HPDE6-E6E7 (cell line): Measurements from ENCODE around the gene CFAP251.
"Not testable (repeated sequence)": the region's sequence is repeated elsewhere in the genome, so short reads cannot be mapped to it uniquely, and the experiment has no call there.

ENCODE experiments used
- DNase-seq: peaks from one replicate; pipeline ENCODE4 v3.0.0; 2011; ENCODE audit warnings: missing footprints; ENCODE audit errors: extremely low spot score

Gene CFAP251, protein sequence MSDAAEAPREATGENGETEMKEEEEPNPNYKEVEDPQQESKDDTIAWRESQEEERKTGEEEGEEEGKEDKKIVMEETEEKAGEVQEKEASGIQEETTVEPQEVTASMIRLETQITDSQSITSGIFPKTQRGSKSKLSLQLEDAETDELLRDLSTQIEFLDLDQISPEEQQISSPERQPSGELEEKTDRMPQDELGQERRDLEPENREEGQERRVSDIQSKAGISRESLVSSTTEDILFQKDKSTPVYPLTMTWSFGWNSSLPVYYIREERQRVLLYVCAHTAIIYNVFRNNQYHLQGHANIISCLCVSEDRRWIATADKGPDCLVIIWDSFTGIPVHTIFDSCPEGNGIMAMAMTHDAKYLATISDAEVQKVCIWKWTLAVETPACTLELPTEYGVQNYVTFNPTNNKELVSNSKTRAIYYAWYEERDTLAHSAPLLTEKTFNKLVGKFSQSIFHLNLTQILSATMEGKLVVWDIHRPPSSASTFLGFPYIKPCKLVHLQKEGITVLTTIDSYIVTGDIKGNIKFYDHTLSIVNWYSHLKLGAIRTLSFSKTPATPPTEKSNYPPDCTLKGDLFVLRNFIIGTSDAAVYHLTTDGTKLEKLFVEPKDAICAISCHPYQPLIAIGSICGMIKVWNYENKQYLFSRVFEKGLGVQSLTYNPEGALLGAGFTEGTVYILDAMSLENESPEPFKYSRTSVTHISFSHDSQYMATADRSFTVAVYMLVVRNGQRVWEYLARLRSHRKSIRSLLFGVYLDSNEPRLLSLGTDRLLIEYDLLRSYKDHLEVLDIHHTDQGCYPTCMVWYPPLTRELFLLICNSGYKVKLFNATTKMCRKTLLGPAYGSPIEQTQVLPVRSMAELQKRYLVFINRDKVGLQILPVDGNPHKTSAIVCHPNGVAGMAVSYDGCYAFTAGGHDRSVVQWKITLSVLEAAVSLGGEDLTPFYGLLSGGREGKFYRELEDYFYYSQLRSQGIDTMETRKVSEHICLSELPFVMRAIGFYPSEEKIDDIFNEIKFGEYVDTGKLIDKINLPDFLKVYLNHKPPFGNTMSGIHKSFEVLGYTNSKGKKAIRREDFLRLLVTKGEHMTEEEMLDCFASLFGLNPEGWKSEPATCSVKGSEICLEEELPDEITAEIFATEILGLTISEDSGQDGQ

DNA sequence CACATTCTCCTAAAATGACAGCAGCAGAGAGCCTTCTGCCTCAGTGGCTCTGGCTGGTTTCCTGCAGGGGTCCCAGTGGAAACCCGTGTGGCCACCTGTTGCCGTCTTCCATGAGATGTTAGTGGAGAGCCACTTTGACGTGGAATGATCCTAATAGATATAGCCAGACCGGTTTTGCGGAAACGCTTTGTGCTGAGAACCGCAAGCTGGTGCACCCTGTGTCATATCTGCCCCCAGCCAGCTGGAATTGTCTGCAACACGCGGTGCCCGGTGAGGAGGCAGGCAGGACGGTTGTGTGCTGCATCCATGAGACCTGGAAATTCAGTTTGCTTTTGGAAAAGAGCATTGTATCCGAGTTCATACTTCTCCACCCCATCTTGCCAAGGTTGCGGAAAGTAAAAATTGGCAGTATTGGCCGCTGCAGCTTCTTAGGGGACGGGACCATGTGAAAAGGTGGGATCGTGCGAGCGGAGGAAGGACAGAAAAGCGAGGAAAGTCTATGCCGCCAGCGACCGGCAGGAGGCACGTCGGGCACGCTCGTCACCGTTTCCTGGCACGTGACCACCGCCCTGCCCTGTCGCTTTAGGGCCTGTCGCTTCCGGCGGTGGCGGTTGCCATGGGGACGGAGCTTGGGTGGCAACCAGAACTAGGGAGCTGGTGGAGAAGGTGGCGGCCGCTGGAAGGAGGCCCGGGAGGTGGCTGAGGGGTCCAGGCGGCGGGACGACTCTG, at the start of gene CFAP251:
TSS of gene CFAP251 (plus strand) at position 643 of the 729 bp plus-strand sequence. CDS start 2,714 bp downstream, outside the sequence.
- peak; percentile 67 for DNase-seq

DNA sequence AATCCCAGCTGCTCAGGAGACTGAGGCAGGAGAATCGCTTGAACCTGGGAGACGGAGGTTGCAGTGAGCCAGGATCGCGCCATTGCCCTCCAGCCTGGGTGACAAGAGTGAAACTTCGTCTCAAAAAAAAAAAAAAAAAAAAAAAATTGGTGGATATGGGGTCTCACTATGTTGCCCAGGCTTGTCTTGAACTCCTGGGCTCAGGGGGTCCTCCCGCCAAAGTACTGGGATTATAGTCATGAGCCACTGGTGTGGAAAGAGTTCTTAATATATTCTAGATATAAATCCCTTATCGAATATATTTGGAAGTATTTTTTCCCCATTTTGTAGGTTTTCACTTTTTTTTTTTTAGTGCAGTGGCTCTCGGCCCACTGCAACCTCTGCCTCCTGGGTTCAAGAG, 49.2 kb upstream of the CFAP251 start:
- DNase-seq: not testable (repeated sequence)

DNA sequence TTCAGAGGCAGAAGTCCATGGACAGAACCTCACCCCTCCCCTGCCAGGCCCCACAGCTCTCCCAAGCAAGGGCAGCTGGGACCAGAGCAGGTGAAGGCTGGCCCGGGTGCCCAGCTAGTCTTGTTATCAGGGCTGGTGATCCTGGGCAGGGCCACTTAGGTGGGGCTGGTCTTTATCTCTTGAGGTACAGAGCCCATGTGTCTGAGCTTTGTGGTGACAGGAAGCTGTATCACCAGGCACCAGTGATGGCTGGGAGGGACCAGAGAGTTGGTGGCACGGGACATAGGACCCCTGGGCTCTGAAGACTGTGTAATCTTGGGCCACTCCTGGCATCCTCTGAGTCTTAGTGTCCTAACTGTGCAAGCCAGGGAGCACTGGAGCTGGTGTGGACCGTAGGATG, 46.9 kb upstream of the CFAP251 start:
- DNase-seq: no peak

DNA sequence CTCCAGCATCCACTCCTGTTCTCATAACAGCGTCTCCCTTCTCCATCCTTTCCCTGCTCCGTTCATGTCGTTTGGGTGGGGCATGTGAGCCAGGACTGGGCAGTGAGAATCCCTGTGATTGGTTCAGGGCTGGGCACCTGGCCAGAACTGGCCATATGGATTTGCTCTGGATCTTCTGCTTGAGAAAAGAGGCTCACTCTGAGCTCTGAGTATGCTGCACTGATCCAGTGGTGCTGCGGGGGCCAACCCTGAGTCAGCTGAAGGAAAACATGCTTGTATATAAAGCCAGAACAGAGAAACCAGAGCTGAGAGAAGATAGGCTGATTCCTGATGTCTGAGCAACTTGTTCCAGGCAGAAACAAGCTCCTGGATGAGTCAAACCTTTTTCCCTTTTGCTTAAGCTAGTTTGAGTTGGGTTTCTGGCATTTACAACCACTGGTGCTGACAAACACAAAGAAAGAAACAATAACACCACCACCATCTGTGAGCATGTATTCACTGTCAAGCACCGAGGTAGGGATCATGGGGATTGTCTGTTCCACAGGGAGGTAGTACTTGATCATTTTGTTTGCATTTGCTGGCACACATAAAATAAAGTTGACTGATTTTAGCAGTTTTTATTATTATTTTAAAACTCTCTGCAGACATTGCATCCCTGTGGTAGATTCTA, 45.7 kb upstream of the CFAP251 start:
- peak; percentile 52 for DNase-seq

DNA sequence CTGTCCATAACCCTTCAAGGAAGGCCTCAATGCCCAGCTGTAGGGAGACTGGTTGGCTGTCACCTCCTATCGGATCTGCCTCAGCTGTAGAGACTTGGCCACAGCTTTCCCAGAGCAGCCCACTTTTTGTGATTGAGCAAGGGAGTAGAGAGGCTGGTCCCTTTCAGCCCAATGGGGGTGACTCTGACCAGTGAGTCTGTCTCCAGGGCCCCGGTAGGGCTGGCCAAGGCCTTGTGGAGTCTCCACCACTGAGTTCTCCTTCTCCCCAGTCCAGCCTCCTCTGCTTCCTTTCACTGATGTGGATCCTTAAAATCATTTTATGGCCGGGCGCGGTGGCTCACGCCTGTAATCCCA, 45.2 kb upstream of the CFAP251 start:
- DNase-seq: no peak

DNA sequence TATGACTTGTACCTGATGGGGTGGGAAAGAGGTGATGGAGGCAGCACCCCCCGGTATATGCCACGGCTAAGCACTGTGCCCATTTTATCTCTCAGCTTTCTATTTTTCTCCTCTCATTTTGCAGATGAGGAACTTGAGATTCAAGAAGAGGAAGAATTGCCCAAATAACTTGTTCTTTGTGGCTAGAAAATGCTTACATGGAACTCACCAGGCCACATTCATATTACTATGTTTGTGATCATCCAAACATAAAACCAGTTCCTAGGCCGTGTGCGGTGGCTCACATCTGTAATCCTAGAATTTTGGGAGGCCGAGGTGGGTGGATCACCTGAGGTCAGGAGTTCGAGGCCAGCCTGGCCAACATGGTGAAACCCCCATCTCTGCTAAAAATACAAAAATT, 44.3 kb upstream of the CFAP251 start:
- DNase-seq: no peak

DNA sequence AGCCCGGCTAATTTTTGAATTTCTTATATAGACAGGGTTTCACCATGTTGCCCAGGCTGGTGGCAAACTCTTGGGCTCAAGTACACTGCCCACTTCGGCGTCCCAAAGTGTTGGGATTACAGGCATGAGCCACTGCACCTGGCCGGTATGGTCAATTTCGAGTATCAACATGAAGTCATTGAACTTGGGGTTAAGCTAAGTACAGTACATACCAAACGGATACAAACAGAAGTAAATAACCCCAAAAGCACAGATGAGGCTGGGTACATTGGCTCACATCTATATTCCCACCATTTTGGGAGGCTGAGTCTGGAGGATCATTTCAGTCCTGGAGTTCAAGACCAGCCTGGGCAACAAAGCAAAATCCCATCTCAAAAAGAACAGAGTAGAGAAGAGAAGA, 42.8 kb upstream of the CFAP251 start:
- DNase-seq: no peak

DNA sequence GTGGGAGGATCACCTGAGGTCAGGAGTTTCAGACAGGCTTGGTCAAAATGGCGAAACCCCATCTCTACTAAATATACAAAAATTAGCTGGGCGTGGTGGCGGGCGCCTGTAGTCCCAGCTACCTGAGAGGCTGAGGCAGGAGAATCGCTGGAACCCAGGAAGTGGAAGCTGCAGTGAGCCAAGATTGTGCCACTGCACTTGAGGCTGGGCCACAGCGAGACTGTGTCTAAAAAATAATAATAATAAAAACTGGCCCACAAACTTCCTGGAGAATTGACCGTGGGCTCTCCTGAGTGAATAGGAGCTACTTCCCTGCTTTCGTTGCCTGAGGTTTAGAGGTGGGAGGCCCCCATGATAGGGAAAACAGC, 42.3 kb upstream of the CFAP251 start:
- not testable (repeated sequence) for DNase-seq

DNA sequence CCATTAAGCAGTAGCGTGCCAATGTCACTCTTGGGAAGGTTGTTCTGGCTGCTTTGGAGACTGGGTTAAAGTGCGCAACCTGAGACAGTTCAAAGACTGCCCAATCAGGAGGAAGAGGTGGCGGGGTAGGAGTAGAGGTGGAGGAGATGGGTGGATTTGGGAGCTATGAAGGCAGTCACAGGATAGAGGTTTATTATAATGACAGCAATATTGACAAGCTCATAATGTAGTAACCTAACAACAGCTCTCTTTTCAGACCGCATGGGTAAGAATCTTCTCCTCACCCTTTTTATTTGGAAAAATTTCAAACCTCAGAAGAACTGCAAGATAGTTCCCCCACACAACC, 35.1 kb upstream of the CFAP251 start:
- DNase-seq: no peak

DNA sequence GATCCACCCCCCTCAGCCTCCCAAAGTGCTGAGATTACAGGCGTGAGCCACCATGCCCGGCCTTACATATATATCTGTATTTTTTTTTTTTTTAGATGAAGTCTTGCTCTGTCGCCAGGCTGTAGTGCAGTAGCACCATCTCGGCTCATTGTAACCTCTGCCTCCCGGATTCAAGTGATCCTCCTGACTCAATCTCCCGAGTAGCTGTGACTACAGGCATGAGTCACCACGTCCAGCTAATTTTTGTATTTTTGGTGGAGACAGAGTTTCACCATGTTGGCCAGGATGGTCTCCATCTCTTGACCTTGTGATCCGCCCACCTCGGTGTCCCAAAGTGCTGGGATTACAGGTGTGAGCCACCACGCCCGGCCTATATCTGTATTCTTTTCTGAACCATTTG, 33.3 kb upstream of the CFAP251 start:
- DNase-seq: not testable (repeated sequence)

DNA sequence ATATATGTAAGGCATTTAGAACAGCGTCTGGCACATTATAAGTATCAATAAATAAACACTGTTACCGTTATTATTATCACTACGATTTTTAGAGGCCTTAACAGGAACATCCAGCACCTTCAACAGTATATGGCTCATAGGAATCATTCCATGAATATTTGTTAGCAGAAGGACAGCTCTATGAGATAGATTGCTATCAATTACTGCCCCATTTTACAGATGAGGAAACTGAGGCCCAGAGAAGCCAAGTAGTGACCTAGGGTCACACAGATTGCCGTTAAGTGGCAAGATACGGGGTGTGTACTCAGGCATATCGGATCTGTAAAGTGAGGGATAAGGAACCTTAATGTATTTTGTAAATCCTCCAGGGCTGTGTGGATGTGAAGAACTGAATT, 30.3 kb upstream of the CFAP251 start:
- DNase-seq: no peak

DNA sequence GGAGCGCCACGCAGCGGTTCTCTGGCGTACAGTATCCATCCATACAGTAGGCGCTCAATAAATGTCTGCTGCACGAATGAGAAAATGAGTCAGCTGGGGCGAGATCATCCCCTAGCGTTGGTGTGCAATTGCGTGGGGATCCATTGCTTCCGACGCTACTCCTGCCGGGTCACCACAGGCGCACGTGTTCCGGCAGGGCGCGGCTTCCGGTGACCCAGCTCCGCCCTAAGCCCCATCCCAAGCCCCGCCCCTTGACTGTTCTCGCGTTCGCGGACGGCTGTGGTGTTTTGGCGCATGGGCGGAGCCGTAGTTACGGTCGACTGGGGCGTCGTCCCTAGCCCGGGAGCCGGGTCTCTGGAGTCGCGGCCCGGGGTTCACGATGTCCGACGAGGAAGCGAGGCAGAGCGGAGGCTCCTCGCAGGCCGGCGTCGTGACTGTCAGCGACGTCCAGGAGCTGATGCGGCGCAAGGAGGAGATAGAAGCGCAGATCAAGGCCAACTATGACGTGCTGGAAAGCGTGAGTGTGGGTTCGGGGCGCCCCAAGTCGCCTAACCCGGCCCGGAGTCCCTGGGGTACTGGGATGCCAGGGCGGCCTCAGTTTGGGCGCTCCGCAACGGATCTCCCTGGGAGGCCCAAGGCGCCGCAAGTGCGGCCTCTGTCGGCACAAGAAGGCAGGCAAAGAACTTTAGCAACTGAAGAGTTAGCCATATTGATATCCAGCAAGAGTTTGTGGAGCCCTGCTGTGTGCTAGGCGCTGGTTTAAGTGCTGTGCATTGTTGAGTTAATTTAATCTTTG, 29.7 kb upstream of the CFAP251 start, which contains the start of gene PSMD9:
TSS of gene PSMD9 (plus strand) at position 313 of the 796 bp plus-strand sequence. CDS start at position 380, 67 bp downstream.
- DNase-seq: peak; percentile 94

DNA sequence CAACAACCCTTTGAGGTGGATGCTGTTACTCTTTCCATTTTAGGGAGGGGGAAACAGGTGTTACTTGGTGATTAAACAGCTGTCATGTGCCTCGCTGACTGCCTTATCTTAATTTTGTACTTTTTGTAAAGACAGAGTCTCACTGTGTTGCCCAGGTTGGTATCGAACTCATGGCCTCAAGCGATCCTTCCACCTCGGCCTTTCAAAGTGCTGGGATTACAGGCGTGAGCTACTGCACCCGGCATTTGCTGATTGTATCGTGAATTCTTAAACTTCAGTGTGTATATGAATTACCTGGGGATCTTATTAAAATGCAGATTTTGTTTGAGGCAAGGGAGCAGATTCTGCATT, 29.1 kb upstream of the CFAP251 start:
- DNase-seq: no peak

DNA sequence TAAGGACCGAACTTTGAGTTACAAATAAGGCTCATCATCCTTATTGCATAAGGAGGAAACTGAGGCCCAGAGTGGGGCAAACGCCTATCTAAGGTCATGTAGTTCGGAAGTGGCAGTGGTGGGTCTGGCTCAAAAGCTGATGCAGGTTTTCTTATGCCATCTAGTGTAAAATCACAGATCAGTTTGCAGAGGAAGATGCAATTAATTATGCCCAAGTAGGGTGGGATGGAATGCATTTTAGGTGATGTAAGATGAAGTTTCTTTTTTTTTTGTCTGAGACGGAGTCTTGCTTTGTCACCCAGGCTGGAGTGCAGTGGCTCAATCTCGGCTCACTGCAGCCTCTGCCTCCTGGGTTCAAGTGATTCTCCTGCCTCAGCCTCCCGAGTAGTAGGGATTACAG, 28.7 kb upstream of the CFAP251 start:
- not testable (repeated sequence) for DNase-seq

DNA sequence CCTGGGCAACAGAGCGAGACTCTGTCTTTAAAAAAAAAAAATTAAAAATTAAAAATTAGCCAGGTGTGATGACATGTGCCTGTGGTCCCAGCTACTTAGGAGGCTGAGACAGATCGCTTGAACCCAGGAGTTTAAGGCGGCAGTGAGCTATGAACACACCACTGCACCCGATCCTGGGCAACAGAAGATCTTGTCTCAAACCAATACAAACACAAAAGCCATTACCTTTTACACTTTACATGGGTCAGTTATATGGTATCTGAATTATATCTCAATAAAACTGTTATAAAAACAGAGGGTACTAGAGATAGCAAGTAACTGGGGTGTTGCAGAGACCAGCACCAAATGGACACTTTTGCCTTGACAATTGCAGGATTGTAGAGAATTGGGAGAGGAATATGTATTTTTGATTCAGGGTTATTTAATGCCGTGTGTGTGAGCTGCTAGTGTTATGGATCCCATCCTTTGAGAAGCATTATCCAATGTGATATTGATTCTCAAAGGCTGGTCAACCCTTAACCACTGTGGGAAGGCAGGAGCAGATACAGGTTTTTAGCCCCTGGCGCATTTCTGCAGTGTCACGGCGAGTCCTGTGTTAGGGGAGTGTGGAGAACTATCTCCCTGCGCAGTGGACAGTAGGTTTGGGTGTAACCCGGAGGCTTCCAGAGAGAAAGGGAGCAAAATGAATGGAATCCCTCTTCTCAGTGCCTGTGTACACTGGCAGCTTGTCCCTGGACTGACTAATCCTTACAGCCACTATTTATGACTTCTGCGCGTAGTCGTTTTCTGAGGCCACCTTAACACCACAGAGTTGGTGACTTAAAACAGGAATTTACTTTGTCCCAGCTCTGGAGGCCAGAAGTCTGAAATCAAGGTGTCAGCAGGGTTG, 25.5 kb upstream of the CFAP251 start:
- DNase-seq: no peak

DNA sequence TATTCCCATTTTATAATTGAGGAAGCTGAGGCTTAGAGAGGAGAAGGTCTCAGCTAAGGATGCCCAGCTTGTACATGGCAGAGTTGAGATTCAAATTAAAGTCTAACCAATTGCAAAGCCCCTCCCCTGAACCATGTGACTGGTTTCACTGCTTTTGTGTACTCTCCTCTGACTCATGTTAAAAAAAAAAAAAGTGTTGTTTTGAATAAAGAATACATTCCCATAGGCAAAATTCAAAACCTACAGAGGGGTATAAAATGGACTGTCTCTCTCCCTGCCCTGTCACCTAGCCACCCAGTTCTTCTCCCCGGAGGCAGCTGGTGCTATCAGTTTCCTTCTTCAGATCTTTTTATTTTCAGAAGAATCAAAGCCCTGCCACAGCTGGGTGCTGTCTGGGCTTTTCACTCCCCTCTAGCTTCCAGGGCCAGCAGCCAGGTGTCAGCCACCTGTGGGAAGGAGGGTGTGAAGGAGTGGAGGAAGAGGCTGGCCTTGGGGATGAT, 24.4 kb upstream of the CFAP251 start:
- DNase-seq: peak; percentile 72

DNA sequence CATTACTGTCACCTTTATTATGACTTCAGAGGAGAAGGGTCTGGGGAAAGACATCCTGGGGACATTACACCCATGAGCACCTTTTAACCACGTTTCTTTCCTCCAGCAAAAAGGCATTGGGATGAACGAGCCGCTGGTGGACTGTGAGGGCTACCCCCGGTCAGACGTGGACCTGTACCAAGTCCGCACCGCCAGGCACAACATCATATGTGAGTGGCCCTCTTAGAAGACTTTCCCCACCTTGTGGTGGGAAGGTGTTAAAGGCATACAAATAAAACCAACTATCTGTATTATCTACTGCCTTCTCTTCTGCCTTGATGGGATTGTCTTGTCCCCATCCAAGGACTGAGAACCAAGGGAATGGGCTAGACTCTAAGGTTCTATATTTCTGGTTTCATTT, 23.8 kb upstream of the CFAP251 start:
- no peak for DNase-seq

DNA sequence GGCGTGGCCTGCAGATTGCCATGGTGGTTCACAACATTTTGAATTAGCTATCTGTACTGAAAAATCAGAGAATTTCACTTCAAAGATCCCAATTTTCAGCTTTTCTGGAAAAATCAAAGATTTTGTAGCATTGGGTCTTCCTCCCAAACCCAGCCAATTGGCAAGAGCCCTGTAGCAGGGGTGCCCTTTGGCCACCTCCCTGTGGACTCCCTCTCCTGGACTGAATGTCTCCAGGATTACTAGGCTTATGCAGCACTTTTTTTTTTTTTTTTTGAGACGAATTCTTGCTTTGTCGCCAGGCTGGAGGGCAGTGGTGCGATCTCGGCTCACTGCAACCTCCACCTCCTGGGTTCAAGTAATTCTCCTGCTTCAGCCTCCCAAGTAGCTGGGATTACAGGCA, 20.1 kb upstream of the CFAP251 start:
- no peak for DNase-seq

DNA sequence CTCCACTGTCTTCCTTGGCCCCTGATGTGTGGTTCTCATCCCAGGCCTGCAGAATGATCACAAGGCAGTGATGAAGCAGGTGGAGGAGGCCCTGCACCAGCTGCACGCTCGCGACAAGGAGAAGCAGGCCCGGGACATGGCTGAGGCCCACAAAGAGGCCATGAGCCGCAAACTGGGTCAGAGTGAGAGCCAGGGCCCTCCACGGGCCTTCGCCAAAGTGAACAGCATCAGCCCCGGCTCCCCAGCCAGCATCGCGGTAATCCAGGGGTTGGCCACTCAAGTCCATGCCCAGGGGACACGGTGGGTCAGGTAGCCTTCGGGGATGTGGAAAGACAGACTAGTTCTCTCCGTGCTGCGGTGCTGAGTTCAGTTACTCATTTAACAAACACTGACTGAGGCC, 18.8 kb upstream of the CFAP251 start:
- DNase-seq: no peak
